GM10248 (cell line): ENCODE measurements around the gene UCN2.

Experiments used
- CTCF ChIA-PET: fragments of 300-600 bp; sonication (Branson Sonifier 250); formaldehyde crosslinking; extraction: SDS; loops from one replicate; lab custom pipeline; 2021; ENCODE audit warnings: antibody characterized with exemption; lab: Yijun Ruan, JAX
- POLR2A ChIA-PET: fragments of 350-650 bp; sonication (Branson Sonifier 250); formaldehyde crosslinking; extraction: SDS; loops from one replicate; lab custom pipeline; 2020; ENCODE audit warnings: antibody characterized with exemption; lab: Yijun Ruan, JAX
- DNase-seq: peaks from one replicate; pipeline ENCODE4 v3.0.0; 2012; ENCODE audit errors: extremely low spot score
- CTCF ChIP-seq: IDR thresholded peaks from 2 replicates; pipeline ENCODE4 v1.5.1; 2012; ENCODE audit warnings: mild to moderate bottlenecking, low read depth; ENCODE audit errors: extremely low read depth, missing control alignments, control extremely low read depth

Gene UCN2

GRCh38 chr3:48596676-48597407 is 33.3 kb upstream of the UCN2 start:
- TF ChIP-seq CTCF: no peak
- ChIA-PET CTCF (interaction anchor here (1.2 to 1.9 kb wide), 3 partner anchors 12 to 161 kb away, joined by 3 to 6 read pairs (median 3); partner anchors contain the start of gene UQCRC1), POLR2A (no interaction called here)
- no peak for DNase-seq

GRCh38 chr3:48596157-48596556 is 32.6 kb upstream of the UCN2 start:
- TF ChIP-seq CTCF: no peak
- no peak for DNase-seq
- ChIA-PET POLR2A (no interaction called here), CTCF (interaction anchor here (1.5 kb wide), 1 partner anchor 13 kb away, joined by 3 read pairs; the partner anchor contains the start of gene UQCRC1)

- TF ChIP-seq CTCF: no peak
- no peak for DNase-seq
- CTCF ChIA-PET: no interaction called here
- POLR2A ChIA-PET: no interaction called here
Measured at GRCh38 chr3:48595526-48596121, 32.0 kb upstream of the UCN2 start.

GRCh38 chr3:48595075-48595525 is 31.5 kb upstream of the UCN2 start, which contains the start of gene COL7A1:
Gene COL7A1 (minus strand): TSS chr3:48595329. CDS start chr3:48595159, 170 bp downstream.
- no peak for TF ChIP-seq CTCF
- DNase-seq: no peak
- ChIA-PET CTCF (no interaction called here), POLR2A (no interaction called here)

- no peak for DNase-seq
- ChIA-PET CTCF (no interaction called here), POLR2A (no interaction called here)
- no peak for TF ChIP-seq CTCF
Measured at GRCh38 chr3:48594417-48595049, 31.0 kb upstream of the UCN2 start.

GRCh38 chr3:48593337-48593736 is 29.8 kb upstream of the UCN2 start:
- DNase-seq: no peak
- ChIA-PET POLR2A (no interaction called here), CTCF (no interaction called here)
- no peak for TF ChIP-seq CTCF
